K562 (cell line): ENCODE results near the gene SPINK4. TPM values are rescaled to one million over a fixed set of nuclear protein-coding genes. Genes with fewer than 3 reads are reported as not detected.
A peak's percentile ranks its signal among the peaks of the same experiment; 100 is the strongest.

Experiments
- ATAC-seq: fragments of 200-7000 bp; cut with Tn5 transposase; 3 replicates; pipeline ENCODE4 v1.9.1; 2020; ENCODE audit warnings: moderate library complexity
- BruUV-seq: library from RNA; stranded (reverse); fragments of 400-500 nt; replicated peaks from 2 replicates; lab custom pipeline; 2021; lab: Mats Ljungman, UMichigan
- CTCF ChIA-PET: fragments of 300-600 bp; formaldehyde crosslinking; extraction: SDS; loops from one replicate; lab custom pipeline; 2021; ENCODE audit warnings: low intra/inter-chr PET ratio; lab: Yijun Ruan, JAX
- POLR2A ChIA-PET: fragments of 300-600, 350-650 bp; sonication (Branson Sonifier 250); formaldehyde crosslinking; extraction: SDS; loops from one replicate; lab custom pipeline; 2021; ENCODE audit warnings: antibody characterized with exemption, inconsistent platforms; lab: Yijun Ruan, JAX
- DNase-seq, 4 experiments: peaks; one replicate each; pipeline versions ENCODE4 v3.0.0 to v3.0.0-alpha.2; 2011 to 2018; ENCODE audit warnings: low spot score in 3 of 4, mixed read lengths in 3 of 4; ENCODE audit errors: extremely low read depth in 1 of 4
- FAIRE-seq: peaks from 2 replicates; lab custom pipeline; 2011; peaks lifted over from hg19 to GRCh38; lab: Jason Lieb, UNC
- H2AFZ ChIP-seq: 2 replicates; pipeline ENCODE4 v1.6.0; 2011; ENCODE audit warnings: low read depth, low read length, control low read depth, inconsistent platforms
- H3K27ac ChIP-seq: fragments of 200-600 bp; 3 replicates; pipeline ENCODE4 v1.8.0; 2011; ENCODE audit warnings: low read depth, mild to moderate bottlenecking, control low read depth, inconsistent platforms, low read length, moderate library complexity, mixed read lengths; ENCODE audit errors: extremely low read depth
- H3K27me3 ChIP-seq, 2 experiments: fragments of 300-600 bp in 1 of 2; 2 replicates in 1 of 2; 3 replicates in 1 of 2; pipeline versions ENCODE4 v1.6.0 to v1.8.0; 2011; ENCODE audit warnings: inconsistent platforms in 2 of 2, low read length in 2 of 2, mild to moderate bottlenecking in 1 of 2, mixed read lengths in 1 of 2, moderate library complexity in 1 of 2; ENCODE audit not compliant: control insufficient read depth in 2 of 2, insufficient read depth in 2 of 2
- H3K36me3 ChIP-seq: fragments of 300-600 bp; 3 replicates; pipeline ENCODE4 v1.8.0; 2011; ENCODE audit warnings: mild to moderate bottlenecking, low read length, inconsistent platforms; ENCODE audit not compliant: control insufficient read depth, insufficient read depth
- H3K4me1 ChIP-seq, 2 experiments: fragments of 200-600 bp in 1 of 2; replicated peaks in 1 of 2; 2 replicates in 1 of 2; 3 replicates in 1 of 2; pipeline versions ENCODE4 v1.5.1 to v1.8.0; 2011; ENCODE audit warnings: inconsistent platforms in 2 of 2, low read length in 2 of 2, mild to moderate bottlenecking in 1 of 2, mixed read lengths in 1 of 2, moderate library complexity in 1 of 2; ENCODE audit not compliant: control insufficient read depth in 2 of 2, insufficient read depth in 2 of 2
- H3K4me2 ChIP-seq: 2 replicates; pipeline ENCODE4 v1.6.1; 2011; ENCODE audit warnings: low read length, control low read depth, inconsistent platforms, mixed read lengths; ENCODE audit not compliant: insufficient read depth
- H3K4me3 ChIP-seq: fragments of 200-600 bp; sonication (generic), shearing (Covaris generic); 2 replicates; pipeline ENCODE4 v1.5.1; 2016; ENCODE audit warnings: control low read depth, inconsistent platforms
- H3K79me2 ChIP-seq: fragments of 200-600 bp; 3 replicates; pipeline ENCODE4 v1.8.0; 2011; ENCODE audit warnings: low read length, inconsistent platforms; ENCODE audit not compliant: control insufficient read depth, insufficient read depth
- H3K9ac ChIP-seq, 2 experiments: 2 replicates each; pipeline versions ENCODE4 v1.6.0 to v1.6.1; 2011; ENCODE audit warnings: low read depth in 2 of 2, low read length in 2 of 2, control low read depth in 1 of 2, inconsistent platforms in 1 of 2, mild to moderate bottlenecking in 1 of 2, mixed read lengths in 1 of 2; ENCODE audit not compliant: insufficient read depth in 1 of 2
- H3K9me1 ChIP-seq: one replicate; pipeline ENCODE4 v1.6.0; 2011; ENCODE audit warnings: inconsistent platforms, mild to moderate bottlenecking, low read length, moderate library complexity; ENCODE audit not compliant: control insufficient read depth, insufficient read depth
- H3K9me3 ChIP-seq: replicated peaks from 2 replicates; pipeline ENCODE4 v1.5.1; 2011; ENCODE audit warnings: low read depth, low read length, inconsistent platforms; ENCODE audit not compliant: control insufficient read depth, insufficient read depth
- H4K20me1 ChIP-seq: replicated peaks from 2 replicates; pipeline ENCODE4 v1.6.1; 2011; ENCODE audit warnings: low read length, inconsistent platforms, mixed read lengths; ENCODE audit not compliant: control insufficient read depth, insufficient read depth
- ARNT ChIP-seq, 2 experiments: fragments of 450-650 bp; IDR thresholded peaks; 2 replicates each; pipeline ENCODE4 v1.6.1; 2016; ENCODE audit warnings: mild to moderate bottlenecking in 1 of 2
- KLF16 ChIP-seq: IDR thresholded peaks from 2 replicates; pipeline ENCODE4 v1.6.1; 2016; ENCODE audit warnings: antibody characterized with exemption
- MXI1 ChIP-seq: IDR thresholded peaks from 2 replicates; pipeline ENCODE4 v1.6.1; 2011; ENCODE audit warnings: low read depth, mild to moderate bottlenecking, improper control_type of control experiment, low read length
- NBN ChIP-seq: fragments of 450-650 bp; IDR thresholded peaks from 2 replicates; pipeline ENCODE4 v1.6.1; 2016; ENCODE audit warnings: low read depth, mild to moderate bottlenecking
- RERE ChIP-seq: sonication (generic); formaldehyde crosslinking; IDR thresholded peaks from 2 replicates; pipeline ENCODE4 v1.8.0; 2023; ENCODE audit warnings: missing genetic modification reagents, mild to moderate bottlenecking, borderline replicate concordance
- TCF3 ChIP-seq: sonication (generic); formaldehyde crosslinking; IDR thresholded peaks from 2 replicates; pipeline ENCODE4 v1.4.0; 2020; ENCODE audit warnings: mild to moderate bottlenecking, missing genetic modification reagents
- TGIF2 ChIP-seq: sonication (generic); formaldehyde crosslinking; IDR thresholded peaks from 2 replicates; pipeline ENCODE4 v1.8.1; 2022; ENCODE audit warnings: mild to moderate bottlenecking, missing genetic modification reagents, moderate library complexity
- ZBTB5 ChIP-seq: fragments of 450-650 bp; IDR thresholded peaks from 2 replicates; pipeline ENCODE4 v1.6.1; 2017; ENCODE audit warnings: antibody characterized with exemption
- WGBS: fragments of 100-300 bp; shearing (Covaris generic); methylation state at CpG from one replicate; pipeline ENCODE4 v1.1.6; 2016; ENCODE audit warnings: low coverage, mixed read lengths; ENCODE audit not compliant: insufficient coverage; ENCODE audit errors: missing lambda C conversion rate; 5-methylcytosine and 5-hydroxymethylcytosine counted together
- in situ Hi-C: fragments of 300-500 bp; cut with MboI; formaldehyde crosslinking; loops from 4 replicates; pipeline ENCODE4 v1.15.0; 2018; ENCODE audit warnings: inconsistent platforms, mixed read lengths
- intact Hi-C: fragments of 100-400 bp; cut with micrococcal nuclease; formaldehyde crosslinking; loops from 2 replicates; pipeline ENCODE4 v1.14.2; 2022
- polyA plus RNA-seq, 8 experiments: library from polyadenylated mRNA; depleted of rRNA in 4 of 8; stranded (reverse) in 5 of 8; unstranded in 3 of 8; fragments of >200 nt; fragmentation: Nextera tagmentation in 2 of 8; fragmentation: Illumina TruSeq in 1 of 8; extraction: Ambion mirVana in 2 of 8; extraction: Trizol in 1 of 8; gene quantifications; 2 replicates each; pipeline versions ENCODE4 v1.2.1 to v1.2.3, GENCODE V29; 2011 to 2014; ENCODE audit warnings: inconsistent platforms in 1 of 8, missing spikeins in 1 of 8
- total RNA-seq, 7 experiments: library from RNA; depleted of rRNA in 6 of 7; stranded (reverse); fragments of >200 nt in 6 of 7; fragmentation: Illumina TruSeq in 2 of 7; extraction: Trizol in 2 of 7; gene quantifications; 2 replicates each; pipeline versions ENCODE4 v1.2.1 to v1.2.3, GENCODE V29; 2011 to 2021; ENCODE audit warnings: low replicate concordance in 1 of 7

Gene SPINK4
- total and polyA plus RNA-seq, 9 of the 15 experiments (the other 6 are each of a cell fraction or from before 2014, with no cell fraction given): 0.74 to 5.5 (median 2.1) TPM; not detected in 2

- WGBS: under 1% methylated on average over 21 of the region's 25 CpGs
- H3K27ac ChIP-seq: peak overlapping the region; percentile 94
- in situ Hi-C loops: no loop called here
- H3K9ac ChIP-seq: peak overlapping the region; percentile 96 to 100
- intact Hi-C loops: loop anchor here (1.0 to 2.0 kb wide), 2 partner anchors 23 to 27 kb away; partner anchors contain the start of genes NFX1 and SPINK4
- FAIRE-seq (no peak), ATAC-seq (peak; percentile 14), DNase-seq (peak in 1 of 4 experiments; percentile 34)
- H2AFZ ChIP-seq: peak overlapping the region; percentile 72
- peak overlapping the region; percentile 80 for H3K4me3 ChIP-seq
- ChIA-PET POLR2A (interaction anchor here (0.6 to 2.5 kb wide), 8 partner anchors 9 to 238 kb away, joined by 3 to 23 read pairs (median 4); partner anchors contain the start of genes B4GALT1 and DNAJA1), CTCF (no interaction called here)
- H3K4me2 ChIP-seq: peak overlapping the region; percentile 89
- H4K20me1 ChIP-seq: no peaks in the 10 kb centered on the region
- H3K9me1 ChIP-seq: no peaks in the 10 kb centered on the region
- H3K4me1 ChIP-seq: peaks cover 5 to 28% of the 10 kb centered on the region in 2 experiments; a peak in 3 of 5 replicates
- peaks cover 65% of the 10 kb centered on the region for H3K36me3 ChIP-seq
- BruUV-seq: no TSS peak
- H3K79me2 ChIP-seq: peaks cover 74% of the 10 kb centered on the region
- no peaks in the 10 kb centered on the region for H3K27me3 ChIP-seq
- H3K9me3 ChIP-seq: no peaks in the 10 kb centered on the region
- TF ChIP-seq ZBTB5 (0 out of 2 replicates have a peak, but pooled peaks have one; percentile 8), TCF3 (CRISPR knock-in tag) (no peak), KLF16 (no peak), MXI1 (no peak), NBN (no peak), ARNT (IDR thresholded peaks at IDR 0.05) (0 out of 4 replicates have a peak, but pooled peaks of 1 of the 2 experiments have one; percentile 52), TGIF2 (CRISPR knock-in tag) (no peak), RERE (CRISPR knock-in tag) (no peak)
These were observed 23.4 kb downstream of the SPINK4 start for GRCh38 chr9:33263131-33264002.
